GM23338 (cell line): ENCODE measurements around the gene KCTD21. TPM values are rescaled to one million over a fixed set of nuclear protein-coding genes. Genes with fewer than 3 reads are reported as not detected.
A peak's percentile ranks its signal among the peaks of the same experiment; 100 is the strongest.

Experiments
- ATAC-seq: fragments of 200-7000 bp; cut with Tn5 transposase; 3 replicates; pipeline ENCODE4 v1.9.1; 2020
- DNase-seq: peaks from one replicate; pipeline ENCODE4 v3.0.0-alpha.2; 2015; ENCODE audit warnings: low spot score
- H2AFZ ChIP-seq: fragments of 200-600 bp; sonication (generic); 2 replicates; pipeline ENCODE4 v1.8.0; 2016; ENCODE audit warnings: antibody characterized with exemption, mild to moderate bottlenecking, moderate library complexity
- H3F3A ChIP-seq: fragments of 200-600 bp; sonication (generic); replicated peaks from 2 replicates; pipeline ENCODE4 v1.8.0; 2017; ENCODE audit warnings: antibody characterized with exemption, mixed run types, low read depth
- H3K27ac ChIP-seq: fragments of 200-600 bp; sonication (generic); 2 replicates; pipeline ENCODE4 v1.6.1; 2016; ENCODE audit warnings: low read depth
- H3K27me3 ChIP-seq: fragments of 200-600 bp; sonication (generic); 2 replicates; pipeline ENCODE4 v1.8.0; 2016; ENCODE audit warnings: mild to moderate bottlenecking, mixed run types, moderate library complexity; ENCODE audit not compliant: insufficient read depth
- H3K36me3 ChIP-seq: fragments of 200-600 bp; sonication (generic); 2 replicates; pipeline ENCODE4 v1.8.0; 2016; ENCODE audit warnings: mild to moderate bottlenecking; ENCODE audit not compliant: insufficient read depth
- H3K4me1 ChIP-seq: fragments of 200-600 bp; sonication (generic); 2 replicates; pipeline ENCODE4 v1.8.0; 2016; ENCODE audit warnings: mild to moderate bottlenecking, moderate library complexity; ENCODE audit not compliant: insufficient read depth
- H3K4me2 ChIP-seq: fragments of 200-600 bp; sonication (generic); 2 replicates; pipeline ENCODE4 v1.7.1; 2017; ENCODE audit warnings: mixed run types
- H3K4me3 ChIP-seq: fragments of 200-600 bp; sonication (generic); 2 replicates; pipeline ENCODE4 v1.6.1; 2016; ENCODE audit warnings: mixed run types
- H3K79me2 ChIP-seq: fragments of 200-600 bp; sonication (generic); replicated peaks from 2 replicates; pipeline ENCODE4 v1.8.0; 2017; ENCODE audit warnings: mild to moderate bottlenecking; ENCODE audit not compliant: insufficient read depth
- H3K9me2 ChIP-seq: fragments of 200-600 bp; sonication (generic); 2 replicates; pipeline ENCODE4 v1.8.0; 2017; ENCODE audit not compliant: insufficient read depth
- H4K20me1 ChIP-seq: fragments of 200-600 bp; sonication (generic); replicated peaks from 2 replicates; pipeline ENCODE4 v1.8.0; 2017; ENCODE audit warnings: mild to moderate bottlenecking; ENCODE audit not compliant: insufficient read depth
- H3K27ac Mint-ChIP-seq: 2 replicates; pipeline ENCODE4 v1.8.0; 2020; ENCODE audit warnings: inconsistent platforms, mild to moderate bottlenecking, moderate library complexity, mixed read lengths
- H3K27me3 Mint-ChIP-seq: 3 replicates; pipeline ENCODE4 v1.8.0; 2022; ENCODE audit warnings: low read depth, mild to moderate bottlenecking, moderate library complexity, mixed read lengths, inconsistent platforms; ENCODE audit not compliant: insufficient read depth, poor library complexity
- H3K36me3 Mint-ChIP-seq: 3 replicates; pipeline ENCODE4 v1.8.0; 2021; ENCODE audit warnings: low read depth, mild to moderate bottlenecking, inconsistent platforms, moderate library complexity, mixed read lengths
- H3K4me1 Mint-ChIP-seq: 3 replicates; pipeline ENCODE4 v1.8.0; 2020; ENCODE audit warnings: mild to moderate bottlenecking, inconsistent platforms, mixed read lengths
- H3K4me3 Mint-ChIP-seq: 3 replicates; pipeline ENCODE4 v1.8.0; 2021; ENCODE audit warnings: moderate library complexity, mild to moderate bottlenecking, inconsistent platforms, mixed read lengths
- H3K9me3 Mint-ChIP-seq: 3 replicates; pipeline ENCODE4 v1.8.0; 2020; ENCODE audit warnings: moderate library complexity, mild to moderate bottlenecking, inconsistent platforms, mixed read lengths
- CREB1 ChIP-seq: fragments of 250-450 bp; sonication (Bioruptor Pico); IDR thresholded peaks from 2 replicates; pipeline ENCODE4 v1.5.0; 2020; ENCODE audit warnings: low read depth, mild to moderate bottlenecking, moderate library complexity
- EZH2 ChIP-seq: fragments of 200-600 bp; sonication (generic); IDR thresholded peaks from one replicate; pipeline ENCODE4 v1.8.0; 2017; ENCODE audit warnings: antibody characterized with exemption, mild to moderate bottlenecking, low read depth; ENCODE audit not compliant: unreplicated experiment
- EZH2phosphoT487 ChIP-seq: fragments of 200-600 bp; sonication (generic); IDR thresholded peaks from one replicate; pipeline ENCODE4 v1.8.1; 2018; ENCODE audit warnings: antibody characterized with exemption; ENCODE audit not compliant: unreplicated experiment
- JUNB ChIP-seq: IDR thresholded peaks from one replicate; pipeline ENCODE4 v1.6.1; 2016; ENCODE audit warnings: antibody characterized with exemption; ENCODE audit not compliant: unreplicated experiment
- NANOG ChIP-seq: IDR thresholded peaks from 2 replicates; pipeline ENCODE4 v1.6.1; 2016; ENCODE audit warnings: antibody characterized with exemption, borderline replicate concordance
- POLR2AphosphoS5 ChIP-seq: IDR thresholded peaks from 2 replicates; pipeline ENCODE4 v1.6.1; 2016; ENCODE audit warnings: antibody characterized with exemption, low read depth
- STAT1 ChIP-seq: IDR thresholded peaks from one replicate; pipeline ENCODE4 v1.6.1; 2016; ENCODE audit warnings: antibody characterized with exemption; ENCODE audit not compliant: unreplicated experiment
- ZNF114 ChIP-seq: fragments of 250-450 bp; sonication (Bioruptor Pico); IDR thresholded peaks from 2 replicates; pipeline ENCODE4 v1.5.0; 2020; ENCODE audit warnings: mild to moderate bottlenecking, moderate library complexity
- ZNF331 ChIP-seq: fragments of 250-450 bp; sonication (Bioruptor Pico); IDR thresholded peaks from 2 replicates; pipeline ENCODE4 v1.5.0; 2020; ENCODE audit warnings: low read depth, mild to moderate bottlenecking, moderate library complexity
- ZNF462 ChIP-seq: fragments of 250-450 bp; sonication (Bioruptor Pico); IDR thresholded peaks from 2 replicates; pipeline ENCODE4 v1.5.0; 2020; ENCODE audit warnings: mild to moderate bottlenecking, moderate library complexity
- polyA plus RNA-seq: library from polyadenylated mRNA; unstranded; fragments of >200 nt; fragmentation: Nextera tagmentation; extraction: Ambion mirVana; gene quantifications from 2 replicates; pipeline ENCODE4 v1.2.1, GENCODE V29; 2016
- total RNA-seq: library from RNA; depleted of rRNA; stranded (reverse); fragments of >200 nt; shearing (Covaris generic); gene quantifications from 2 replicates; pipeline ENCODE4 v1.2.3, GENCODE V29; 2014
- TF ChIP-seq, protein P1 (sequence below): IDR thresholded peaks from one replicate; pipeline ENCODE4 v1.6.1; 2018; ENCODE audit warnings: antibody characterized with exemption; ENCODE audit not compliant: unreplicated experiment
- TF ChIP-seq, protein P2 (sequence below): IDR thresholded peaks from 2 replicates; pipeline ENCODE4 v1.6.1; 2016; ENCODE audit warnings: antibody characterized with exemption
- TF ChIP-seq, protein P3 (sequence below), 2 experiments: fragments of 200-600 bp in 1 of 2; sonication (generic) in 1 of 2; conservative IDR thresholded peaks; 2 replicates each; pipeline versions ENCODE4 v1.5.1 to v1.6.1; 2016 to 2017; ENCODE audit warnings: antibody characterized with exemption in 2 of 2, low read depth in 2 of 2, mild to moderate bottlenecking in 2 of 2, moderate library complexity in 1 of 2

The KCTD21 gene
- total and polyA plus RNA-seq, 2 experiments from 2014 or later, result 1.0 to 3.7 TPM

GRCh38 chr11:78189851-78190250 lies 1.4 kb upstream of the KCTD21 start:
- TF ChIP-seq NANOG, result no peak
- TF ChIP-seq CREB1 (CRISPR knock-in tag), result no peak
- no peak for TF ChIP-seq ZNF114 (CRISPR knock-in tag)
- TF ChIP-seq, protein P1, sequence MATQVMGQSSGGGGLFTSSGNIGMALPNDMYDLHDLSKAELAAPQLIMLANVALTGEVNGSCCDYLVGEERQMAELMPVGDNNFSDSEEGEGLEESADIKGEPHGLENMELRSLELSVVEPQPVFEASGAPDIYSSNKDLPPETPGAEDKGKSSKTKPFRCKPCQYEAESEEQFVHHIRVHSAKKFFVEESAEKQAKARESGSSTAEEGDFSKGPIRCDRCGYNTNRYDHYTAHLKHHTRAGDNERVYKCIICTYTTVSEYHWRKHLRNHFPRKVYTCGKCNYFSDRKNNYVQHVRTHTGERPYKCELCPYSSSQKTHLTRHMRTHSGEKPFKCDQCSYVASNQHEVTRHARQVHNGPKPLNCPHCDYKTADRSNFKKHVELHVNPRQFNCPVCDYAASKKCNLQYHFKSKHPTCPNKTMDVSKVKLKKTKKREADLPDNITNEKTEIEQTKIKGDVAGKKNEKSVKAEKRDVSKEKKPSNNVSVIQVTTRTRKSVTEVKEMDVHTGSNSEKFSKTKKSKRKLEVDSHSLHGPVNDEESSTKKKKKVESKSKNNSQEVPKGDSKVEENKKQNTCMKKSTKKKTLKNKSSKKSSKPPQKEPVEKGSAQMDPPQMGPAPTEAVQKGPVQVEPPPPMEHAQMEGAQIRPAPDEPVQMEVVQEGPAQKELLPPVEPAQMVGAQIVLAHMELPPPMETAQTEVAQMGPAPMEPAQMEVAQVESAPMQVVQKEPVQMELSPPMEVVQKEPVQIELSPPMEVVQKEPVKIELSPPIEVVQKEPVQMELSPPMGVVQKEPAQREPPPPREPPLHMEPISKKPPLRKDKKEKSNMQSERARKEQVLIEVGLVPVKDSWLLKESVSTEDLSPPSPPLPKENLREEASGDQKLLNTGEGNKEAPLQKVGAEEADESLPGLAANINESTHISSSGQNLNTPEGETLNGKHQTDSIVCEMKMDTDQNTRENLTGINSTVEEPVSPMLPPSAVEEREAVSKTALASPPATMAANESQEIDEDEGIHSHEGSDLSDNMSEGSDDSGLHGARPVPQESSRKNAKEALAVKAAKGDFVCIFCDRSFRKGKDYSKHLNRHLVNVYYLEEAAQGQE, result no peak
- TF ChIP-seq EZH2, result no peak
- no peak for TF ChIP-seq ZNF462
- TF ChIP-seq, protein P2, sequence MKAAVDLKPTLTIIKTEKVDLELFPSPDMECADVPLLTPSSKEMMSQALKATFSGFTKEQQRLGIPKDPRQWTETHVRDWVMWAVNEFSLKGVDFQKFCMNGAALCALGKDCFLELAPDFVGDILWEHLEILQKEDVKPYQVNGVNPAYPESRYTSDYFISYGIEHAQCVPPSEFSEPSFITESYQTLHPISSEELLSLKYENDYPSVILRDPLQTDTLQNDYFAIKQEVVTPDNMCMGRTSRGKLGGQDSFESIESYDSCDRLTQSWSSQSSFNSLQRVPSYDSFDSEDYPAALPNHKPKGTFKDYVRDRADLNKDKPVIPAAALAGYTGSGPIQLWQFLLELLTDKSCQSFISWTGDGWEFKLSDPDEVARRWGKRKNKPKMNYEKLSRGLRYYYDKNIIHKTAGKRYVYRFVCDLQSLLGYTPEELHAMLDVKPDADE, result no peak
- TF ChIP-seq POLR2AphosphoS5, result no peak
- TF ChIP-seq STAT1, result no peak
- TF ChIP-seq EZH2phosphoT487, result no peak
- TF ChIP-seq, protein P3, sequence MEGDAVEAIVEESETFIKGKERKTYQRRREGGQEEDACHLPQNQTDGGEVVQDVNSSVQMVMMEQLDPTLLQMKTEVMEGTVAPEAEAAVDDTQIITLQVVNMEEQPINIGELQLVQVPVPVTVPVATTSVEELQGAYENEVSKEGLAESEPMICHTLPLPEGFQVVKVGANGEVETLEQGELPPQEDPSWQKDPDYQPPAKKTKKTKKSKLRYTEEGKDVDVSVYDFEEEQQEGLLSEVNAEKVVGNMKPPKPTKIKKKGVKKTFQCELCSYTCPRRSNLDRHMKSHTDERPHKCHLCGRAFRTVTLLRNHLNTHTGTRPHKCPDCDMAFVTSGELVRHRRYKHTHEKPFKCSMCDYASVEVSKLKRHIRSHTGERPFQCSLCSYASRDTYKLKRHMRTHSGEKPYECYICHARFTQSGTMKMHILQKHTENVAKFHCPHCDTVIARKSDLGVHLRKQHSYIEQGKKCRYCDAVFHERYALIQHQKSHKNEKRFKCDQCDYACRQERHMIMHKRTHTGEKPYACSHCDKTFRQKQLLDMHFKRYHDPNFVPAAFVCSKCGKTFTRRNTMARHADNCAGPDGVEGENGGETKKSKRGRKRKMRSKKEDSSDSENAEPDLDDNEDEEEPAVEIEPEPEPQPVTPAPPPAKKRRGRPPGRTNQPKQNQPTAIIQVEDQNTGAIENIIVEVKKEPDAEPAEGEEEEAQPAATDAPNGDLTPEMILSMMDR (conservative IDR thresholded peaks at IDR 0.05; ENCODE audit: low read depth in 2 of 2), result no peak
- TF ChIP-seq ZNF331 (CRISPR knock-in tag), result no peak
- TF ChIP-seq JUNB, result no peak
- peaks cover 18% of the 10 kb centered on the region for H3K27me3 Mint-ChIP-seq
- Histone ChIP-seq H3K27me3 (no peaks in the 10 kb centered on the region), H3K4me3 (peak overlapping the region; percentile 98), H4K20me1 (no peaks in the 10 kb centered on the region; the same call in 1 of the 2 replicates), H3K36me3 (no peaks in the 10 kb centered on the region), H3K9me2 (no peaks in the 10 kb centered on the region), H3K4me2 (peak overlapping the region; percentile 88), H3K4me1 (peaks cover 15% of the 10 kb centered on the region; the same call in 1 of the 2 replicates), H3F3A (0 out of 2 replicates have a peak, but pooled peaks cover 8% of the 10 kb centered on the region), H3K79me2 (no peaks in the 10 kb centered on the region), H3K27ac (no peak overlapping the region), H2AFZ (no peak overlapping the region)
- DNase-seq, result no peak
- H3K4me3 Mint-ChIP-seq, result peak overlapping the region; percentile 92
- peaks cover 21% of the 10 kb centered on the region for H3K4me1 Mint-ChIP-seq
- no peaks in the 10 kb centered on the region for H3K9me3 Mint-ChIP-seq
- no peak overlapping the region for H3K27ac Mint-ChIP-seq
- ATAC-seq, result no peak
- H3K36me3 Mint-ChIP-seq, result no peaks in the 10 kb centered on the region
